Left renal cortex interstitium (tissue), 4 donors: ENCODE data around the gene FAM83B. TPM values are rescaled to one million over a fixed set of nuclear protein-coding genes. Genes with fewer than 3 reads are reported as not detected.
"Not testable (repeated sequence)": the region's sequence is repeated elsewhere in the genome, so short reads cannot be mapped to it uniquely, and the experiment has no call there.

Source experiments
- DNase-seq, 4 donors: peaks; one replicate each; pipeline ENCODE4 v3.0.0-alpha.2; 2013; ENCODE audit warnings: low read depth in 4 of 4, low spot score in 2 of 4, missing footprints in 1 of 4
- polyA plus RNA-seq, 4 donors: library from polyadenylated mRNA; unstranded; fragments of 120-200 nt; gene quantifications; one replicate each; pipeline ENCODE4 v1.2.1, GENCODE V29; 2013; ENCODE audit not compliant: insufficient read length in 4 of 4

The FAM83B gene
- polyA plus RNA-seq, 4 donors, result 7.0 to 11.6 (median 10.0) TPM

- DNase-seq, result no peak
These were observed 123.8 kb downstream of the FAM83B start for GRCh38 chr6:54970337-54970736.

- no peak for DNase-seq
These were observed 125.3 kb downstream of the FAM83B start for GRCh38 chr6:54971825-54972224.

GRCh38 chr6:54979161-54979560 is 132.6 kb downstream of the FAM83B start:
- not testable (repeated sequence) for DNase-seq

GRCh38 chr6:54980511-54981275 is 134.1 kb downstream of the FAM83B start:
- DNase-seq, result no peak

GRCh38 chr6:54981276-54981609 is 134.7 kb downstream of the FAM83B start:
- no peak for DNase-seq

GRCh38 chr6:54981647-54982046 is 135.1 kb downstream of the FAM83B start:
- DNase-seq, result no peak

- no peak for DNase-seq
These were observed 141.2 kb downstream of the FAM83B start for GRCh38 chr6:54987633-54988290.

- DNase-seq, result no peak
These were observed 142.0 kb downstream of the FAM83B start for GRCh38 chr6:54988576-54988975.

- no peak for DNase-seq
These were observed 143.4 kb downstream of the FAM83B start for GRCh38 chr6:54990001-54990400.
